ENCODE measurements around the gene STRADB. TPM values are rescaled to one million over a fixed set of nuclear protein-coding genes. Genes with fewer than 3 reads are reported as not detected.
"Not testable (repeated sequence)": the region's sequence is repeated elsewhere in the genome, so short reads cannot be mapped to it uniquely, and the experiment has no call there.

Gene STRADB, protein sequence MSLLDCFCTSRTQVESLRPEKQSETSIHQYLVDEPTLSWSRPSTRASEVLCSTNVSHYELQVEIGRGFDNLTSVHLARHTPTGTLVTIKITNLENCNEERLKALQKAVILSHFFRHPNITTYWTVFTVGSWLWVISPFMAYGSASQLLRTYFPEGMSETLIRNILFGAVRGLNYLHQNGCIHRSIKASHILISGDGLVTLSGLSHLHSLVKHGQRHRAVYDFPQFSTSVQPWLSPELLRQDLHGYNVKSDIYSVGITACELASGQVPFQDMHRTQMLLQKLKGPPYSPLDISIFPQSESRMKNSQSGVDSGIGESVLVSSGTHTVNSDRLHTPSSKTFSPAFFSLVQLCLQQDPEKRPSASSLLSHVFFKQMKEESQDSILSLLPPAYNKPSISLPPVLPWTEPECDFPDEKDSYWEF
- 17.0 and 25.0 TPM in 2 replicates for total RNA-seq

GRCh38 chr2:201451292-201452057 lies at the start of gene STRADB, which contains the start of gene TRAK2:
Gene STRADB (plus strand): TSS chr2:201451740. CDS start chr2:201454841, 3,101 bp downstream.
Gene TRAK2 (minus strand): TSS chr2:201451458. CDS start chr2:201420507, 30,951 bp downstream.
- peak; percentile 34 for DNase-seq (ENCODE audit: extremely low read depth, low read depth, low spot score)

DNA sequence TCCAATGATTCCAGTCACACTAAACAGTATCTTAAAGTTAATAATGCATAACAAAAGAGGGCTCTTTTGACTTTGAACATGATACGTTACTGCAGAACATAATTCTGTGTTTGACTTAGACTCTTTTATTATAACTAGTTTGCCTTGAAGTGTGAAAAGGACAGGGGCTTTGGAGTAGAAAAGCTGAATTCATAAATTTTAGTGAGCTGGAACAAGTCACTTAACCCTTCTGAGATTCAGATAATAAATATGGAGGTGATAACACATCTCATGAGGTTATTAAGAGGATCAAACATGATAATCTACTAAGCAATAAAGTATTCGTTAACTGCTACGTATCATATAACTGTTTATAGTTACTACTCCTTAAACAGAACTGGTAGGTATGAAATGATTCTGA lies 49.7 kb upstream of the STRADB start:
- DNase-seq (ENCODE audit: extremely low read depth, low read depth, low spot score): no peak

- no peak for DNase-seq (ENCODE audit: extremely low read depth, low read depth, low spot score)
Measured at GRCh38 chr2:201402651-201403562, 48.6 kb upstream of the STRADB start.

GRCh38 chr2:201403880-201404279 lies 47.7 kb upstream of the STRADB start:
- DNase-seq (ENCODE audit: extremely low read depth, low read depth, low spot score): no peak

DNA sequence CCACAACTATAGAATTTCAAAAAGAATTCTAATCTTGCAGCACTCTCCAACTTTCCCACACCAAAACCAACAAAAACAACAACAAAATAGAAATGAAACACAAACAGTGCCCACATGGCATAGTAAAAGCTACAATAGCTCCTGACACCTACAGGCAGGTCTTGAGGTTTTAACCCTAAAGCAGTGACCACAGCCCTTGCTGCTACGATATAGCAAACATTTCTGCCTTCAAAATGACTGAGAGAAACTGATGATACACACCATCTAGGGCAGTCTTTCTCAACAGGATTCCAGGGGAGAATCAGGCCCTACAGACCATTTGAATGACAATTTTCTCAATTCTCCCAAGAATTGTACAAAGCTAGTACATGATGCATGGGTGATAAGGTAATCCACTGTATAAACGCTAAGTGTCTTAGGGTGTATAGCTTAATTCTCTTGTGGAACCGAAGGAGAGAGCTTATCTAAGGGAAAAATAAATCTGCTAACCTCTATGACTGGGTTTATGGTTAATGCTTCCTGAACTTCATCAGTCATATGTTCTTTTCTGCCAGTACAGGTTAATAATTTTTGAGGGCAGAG lies 46.8 kb upstream of the STRADB start:
- DNase-seq (ENCODE audit: extremely low read depth, low read depth, low spot score): no peak

- DNase-seq (ENCODE audit: extremely low read depth, low read depth, low spot score): no peak
Measured at GRCh38 chr2:201406077-201406662, 45.4 kb upstream of the STRADB start.

DNA sequence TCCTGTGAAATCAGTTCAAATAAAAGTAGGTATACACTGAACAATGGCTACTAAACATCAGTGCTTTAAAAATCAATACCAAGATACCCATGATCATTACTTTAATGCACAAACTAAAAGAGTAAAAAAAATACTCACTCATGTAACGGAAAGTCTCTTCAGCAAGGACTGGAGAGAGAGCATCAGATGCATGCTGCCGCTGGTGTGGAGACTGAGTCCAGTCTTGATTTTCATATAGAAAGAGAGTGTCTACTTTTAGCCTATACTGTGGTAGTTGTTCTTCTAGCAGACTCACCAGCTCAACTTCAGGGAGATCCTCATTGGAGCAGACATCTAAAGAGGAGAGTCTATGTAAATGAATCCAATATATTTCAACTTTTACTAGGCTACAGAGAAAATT lies 44.3 kb upstream of the STRADB start:
- DNase-seq (ENCODE audit: extremely low read depth, low read depth, low spot score): no peak

DNA sequence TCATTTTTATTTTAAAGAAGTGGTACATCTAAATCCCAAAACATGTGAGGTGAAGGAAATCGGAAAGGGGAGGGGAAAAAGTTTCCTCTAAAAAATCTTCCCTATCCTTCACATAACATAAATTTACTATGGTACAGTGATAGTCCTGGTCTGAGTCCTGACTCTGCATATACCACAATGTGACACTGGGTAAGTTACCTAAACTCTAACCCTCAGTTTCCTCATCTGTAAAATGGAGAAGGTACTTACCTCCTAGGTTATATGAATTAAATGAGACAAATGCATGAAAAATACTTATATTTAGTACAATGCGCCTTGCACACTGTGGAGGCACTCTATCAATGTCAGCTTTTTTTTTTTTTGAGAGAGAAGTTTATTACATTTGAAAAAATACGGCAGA lies 42.6 kb upstream of the STRADB start:
- DNase-seq (ENCODE audit: extremely low read depth, low read depth, low spot score): no peak

DNA sequence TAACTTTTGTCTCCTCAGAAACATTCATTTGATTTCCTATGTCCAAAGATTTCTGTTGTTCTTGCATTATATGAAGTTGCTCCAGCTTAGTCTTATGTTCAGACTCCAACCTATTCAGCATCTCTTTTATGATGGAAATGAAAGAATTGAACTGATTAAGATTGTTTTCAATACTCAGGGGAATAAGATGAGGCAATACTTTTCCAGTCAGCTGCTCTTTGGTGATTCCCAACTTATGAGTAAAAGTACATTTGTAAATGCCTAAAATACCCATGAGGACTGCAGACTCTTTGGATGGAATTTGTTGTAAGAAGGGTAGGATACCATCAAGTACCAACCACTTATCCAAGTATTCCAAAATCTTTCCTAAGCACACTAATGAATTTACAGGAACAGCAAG lies 40.1 kb upstream of the STRADB start:
- no peak for DNase-seq (ENCODE audit: extremely low read depth, low read depth, low spot score)

GRCh38 chr2:201413143-201413542 lies 38.4 kb upstream of the STRADB start:
- no peak for DNase-seq (ENCODE audit: extremely low read depth, low read depth, low spot score)

DNA sequence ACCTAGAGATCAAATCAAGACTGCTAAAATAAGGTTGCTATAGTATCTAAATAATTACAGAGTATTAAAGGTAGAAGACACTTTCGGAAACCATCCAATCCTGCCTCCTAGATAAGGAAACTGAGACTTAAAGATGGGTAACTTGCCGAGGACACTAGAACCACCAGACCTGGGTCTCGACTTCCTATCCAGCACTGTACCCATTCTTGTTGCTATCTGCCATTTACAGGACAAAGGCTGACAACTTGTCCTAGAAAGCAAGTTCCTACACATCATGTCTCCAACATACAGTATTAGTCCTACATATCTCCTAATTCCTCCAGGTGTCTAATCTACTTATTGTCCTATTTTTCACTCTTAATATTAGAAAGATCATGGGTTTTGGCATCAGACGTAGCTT lies 38.0 kb upstream of the STRADB start:
- no peak for DNase-seq (ENCODE audit: extremely low read depth, low read depth, low spot score)

DNA sequence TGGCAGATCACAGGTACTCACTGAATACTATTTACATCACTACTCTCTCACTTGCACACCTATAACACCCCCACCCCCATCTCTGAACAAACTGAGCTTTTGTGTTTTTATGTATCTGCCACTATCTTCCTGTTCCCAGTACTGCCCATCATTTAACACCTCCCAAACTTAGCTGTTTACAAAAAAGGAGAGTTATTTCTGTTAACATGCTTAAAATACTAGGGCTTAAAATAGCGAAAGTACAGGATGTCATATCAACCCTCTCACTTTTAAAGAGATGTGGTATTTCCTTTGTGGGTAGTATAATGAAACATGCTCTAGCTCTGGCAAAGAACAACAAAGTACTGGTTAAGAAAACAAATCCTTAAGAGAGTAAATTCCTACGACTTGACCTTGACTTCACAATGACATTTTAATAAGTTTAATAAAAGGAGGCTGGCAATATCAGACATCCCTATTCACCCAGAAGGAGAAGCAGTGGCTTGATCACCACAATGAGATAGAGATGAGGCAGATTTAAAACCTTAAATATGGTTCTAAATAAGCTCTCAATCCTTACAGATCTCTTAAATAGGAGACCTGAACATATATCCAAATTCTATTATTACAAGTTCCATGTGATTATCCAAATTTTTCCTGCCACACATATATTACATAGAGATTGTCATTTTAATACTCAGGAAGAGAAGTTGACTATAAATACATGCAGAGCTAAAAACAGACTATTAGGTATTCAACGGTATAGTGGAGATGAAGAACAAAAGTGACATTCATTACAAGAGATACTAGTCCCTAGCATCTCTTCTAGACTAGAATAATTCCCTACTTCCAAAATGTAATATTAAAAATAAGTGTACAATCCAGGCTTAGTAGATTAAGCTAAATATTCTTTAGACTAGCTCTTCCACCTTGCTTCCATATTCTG lies 37.2 kb upstream of the STRADB start:
- DNase-seq (ENCODE audit: extremely low read depth, low read depth, low spot score): no peak

GRCh38 chr2:201415149-201415548 lies 36.4 kb upstream of the STRADB start:
- no peak for DNase-seq (ENCODE audit: extremely low read depth, low read depth, low spot score)

DNA sequence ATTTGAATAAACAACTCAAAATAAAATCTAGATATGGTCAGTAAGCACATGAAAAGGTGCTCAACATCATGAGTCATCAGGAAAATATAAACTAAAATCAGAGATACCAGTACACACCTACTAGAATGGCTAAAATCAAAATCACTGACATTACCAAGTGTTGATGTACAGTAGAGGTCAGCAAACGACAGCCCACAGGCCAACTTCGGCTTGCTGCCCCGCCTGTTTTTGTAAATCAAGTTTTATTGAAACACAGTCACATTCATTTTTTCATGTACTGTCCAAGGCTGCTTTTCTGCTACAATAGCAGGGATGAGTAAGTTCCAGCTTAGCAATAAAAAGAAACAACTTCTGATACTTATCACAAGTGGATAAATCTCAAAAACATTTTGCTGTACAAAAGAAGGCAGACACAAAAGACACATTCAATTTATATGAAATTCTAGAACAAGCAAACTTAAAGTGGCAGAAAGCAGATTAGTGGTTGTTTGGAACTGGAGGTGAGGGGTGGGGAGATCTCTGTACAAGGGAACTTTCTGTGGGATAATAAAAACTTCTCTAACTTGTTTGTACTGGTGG lies 32.4 kb upstream of the STRADB start:
- no peak for DNase-seq (ENCODE audit: extremely low read depth, low read depth, low spot score)

DNA sequence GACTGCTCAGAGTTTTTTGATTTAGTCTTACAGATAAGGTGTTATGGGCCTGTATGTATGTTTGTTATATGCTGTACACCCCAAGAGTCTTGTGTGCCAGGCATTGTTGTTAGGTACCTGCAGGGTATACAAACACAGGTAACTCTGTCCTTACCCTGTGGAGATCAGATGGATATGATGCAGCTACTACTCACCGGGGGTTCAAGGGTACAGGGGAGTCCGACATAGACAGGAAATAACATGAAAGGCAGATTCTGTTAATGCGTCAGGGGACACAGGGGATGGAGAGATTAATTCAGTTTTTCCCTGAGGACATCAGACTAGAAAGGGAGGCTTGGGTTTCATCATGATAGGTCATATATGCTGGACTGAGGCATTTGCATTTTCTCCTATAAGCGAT lies 31.6 kb upstream of the STRADB start:
- DNase-seq (ENCODE audit: extremely low read depth, low read depth, low spot score): no peak

DNA sequence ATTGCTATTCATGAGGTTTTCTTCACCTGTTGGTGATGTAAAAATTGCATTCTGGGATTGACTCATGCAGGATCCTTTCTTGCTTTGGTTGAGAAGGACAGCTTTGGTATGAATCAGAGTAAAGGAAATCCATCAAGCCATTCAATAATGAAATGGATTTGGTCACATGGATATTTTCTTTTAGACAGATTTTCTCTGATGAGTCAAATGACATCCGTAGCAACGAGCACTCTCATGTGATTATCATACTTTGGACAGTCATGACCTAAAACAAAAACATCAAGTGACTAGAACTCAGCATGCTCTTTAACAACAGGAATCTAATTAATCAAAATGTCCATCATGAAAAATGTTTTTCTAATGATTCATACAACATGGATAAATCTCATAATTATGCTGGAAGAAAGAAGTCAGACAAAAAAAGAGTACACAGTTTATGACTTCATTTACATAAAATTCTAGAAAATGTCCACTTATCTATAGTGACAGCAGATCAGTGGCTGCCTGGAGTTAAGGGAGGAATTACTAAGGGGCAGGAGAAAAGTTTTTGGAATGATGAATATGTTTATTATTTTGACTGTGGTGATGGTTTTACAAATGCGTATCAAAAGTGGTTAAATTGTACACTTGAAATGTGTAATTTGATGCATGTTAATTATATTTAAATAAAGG lies 31.0 kb upstream of the STRADB start:
- no peak for DNase-seq (ENCODE audit: extremely low read depth, low read depth, low spot score)

DNA sequence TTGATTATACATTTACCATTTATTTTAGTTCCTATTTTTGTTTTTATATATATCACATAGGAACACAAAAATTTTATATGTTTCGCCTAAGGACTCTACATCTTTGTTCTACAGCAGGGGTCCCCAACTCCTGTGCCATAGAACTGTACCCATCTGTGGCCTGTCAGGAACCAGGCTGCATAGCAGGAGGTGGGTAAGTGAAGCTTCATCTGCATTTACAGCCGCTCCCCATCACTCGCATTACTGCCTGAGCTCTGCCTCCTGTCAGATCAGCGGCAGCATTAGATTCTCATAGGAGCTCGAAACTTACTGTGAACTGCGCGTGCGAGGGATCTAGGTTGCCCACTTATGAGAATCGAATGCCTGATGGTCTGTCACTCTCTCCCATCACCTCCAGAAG lies 25.6 kb upstream of the STRADB start:
- no peak for DNase-seq (ENCODE audit: extremely low read depth, low read depth, low spot score)

DNA sequence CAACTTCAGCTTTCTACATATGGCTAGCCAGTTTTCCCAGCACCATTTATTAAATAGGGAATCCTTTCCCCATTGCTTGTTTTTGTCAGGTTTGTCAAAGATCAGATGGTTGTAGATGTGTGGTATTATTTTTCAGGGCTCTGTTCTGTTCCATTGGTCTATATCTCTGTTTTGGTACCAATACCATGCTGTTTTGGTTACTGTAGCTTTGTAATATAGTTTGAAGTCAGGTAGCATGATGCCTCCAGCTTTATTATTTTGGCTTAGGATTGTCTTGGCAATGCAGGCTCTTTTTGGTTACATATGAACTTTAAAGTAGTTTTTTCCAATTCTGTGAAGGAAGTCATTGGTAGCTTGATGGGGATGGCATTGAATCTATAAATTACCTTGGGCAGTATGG lies 23.2 kb upstream of the STRADB start:
- not testable (repeated sequence) for DNase-seq (ENCODE audit: extremely low read depth, low read depth, low spot score)

Measured in glomerular endothelial cell (primary cell).